GM10847 (cell line): ENCODE results near the gene SEMA6B.

ENCODE experiments used
- POLR2A ChIP-seq: IDR thresholded peaks from 2 replicates; pipeline ENCODE4 v1.6.1; 2011; ENCODE audit not compliant: insufficient read length; ENCODE audit errors: extremely low read depth

Gene SEMA6B

GRCh38 chr19:4503132-4503824 lies 56.2 kb downstream of the SEMA6B start:
- TF ChIP-seq POLR2A, result no peak

- no peak for TF ChIP-seq POLR2A
Measured at GRCh38 chr19:4502282-4503131, 57.0 kb downstream of the SEMA6B start.

- no peak for TF ChIP-seq POLR2A
Measured at GRCh38 chr19:4501691-4502090, 57.8 kb downstream of the SEMA6B start.

- no peak for TF ChIP-seq POLR2A
Measured at GRCh38 chr19:4500841-4501591, 58.5 kb downstream of the SEMA6B start.

- TF ChIP-seq POLR2A, result no peak
Measured at GRCh38 chr19:4499855-4500254, 59.6 kb downstream of the SEMA6B start.

GRCh38 chr19:4499318-4499717 lies 60.2 kb downstream of the SEMA6B start:
- no peak for TF ChIP-seq POLR2A

GRCh38 chr19:4498694-4499093 lies 60.8 kb downstream of the SEMA6B start:
- TF ChIP-seq POLR2A, result no peak

- no peak for TF ChIP-seq POLR2A
Measured at GRCh38 chr19:4497770-4498389, 61.6 kb downstream of the SEMA6B start.

GRCh38 chr19:4496304-4496703 lies 63.2 kb downstream of the SEMA6B start:
- TF ChIP-seq POLR2A, result no peak

GRCh38 chr19:4495471-4495870 lies 64.0 kb downstream of the SEMA6B start:
- no peak for TF ChIP-seq POLR2A

- TF ChIP-seq POLR2A, result no peak
Measured at GRCh38 chr19:4494691-4495064, 64.8 kb downstream of the SEMA6B start.

GRCh38 chr19:4493929-4494690 lies 65.4 kb downstream of the SEMA6B start:
- no peak for TF ChIP-seq POLR2A

- TF ChIP-seq POLR2A, result no peak
Measured at GRCh38 chr19:4493104-4493928, 66.2 kb downstream of the SEMA6B start.
